GM19455 (cell line): Measurements from ENCODE around the gene PPCS.
A peak's percentile ranks its signal among the peaks of the same experiment; 100 is the strongest.
"Not testable (repeated sequence)": the region's sequence is repeated elsewhere in the genome, so short reads cannot be mapped to it uniquely, and the experiment has no call there.

ENCODE experiments used
- ATAC-seq: cut with Tn5 transposase; IDR thresholded peaks from one replicate; pipeline ENCODE4 v1.9.1; 2021; ENCODE audit not compliant: unreplicated experiment

PPCS gene

DNA sequence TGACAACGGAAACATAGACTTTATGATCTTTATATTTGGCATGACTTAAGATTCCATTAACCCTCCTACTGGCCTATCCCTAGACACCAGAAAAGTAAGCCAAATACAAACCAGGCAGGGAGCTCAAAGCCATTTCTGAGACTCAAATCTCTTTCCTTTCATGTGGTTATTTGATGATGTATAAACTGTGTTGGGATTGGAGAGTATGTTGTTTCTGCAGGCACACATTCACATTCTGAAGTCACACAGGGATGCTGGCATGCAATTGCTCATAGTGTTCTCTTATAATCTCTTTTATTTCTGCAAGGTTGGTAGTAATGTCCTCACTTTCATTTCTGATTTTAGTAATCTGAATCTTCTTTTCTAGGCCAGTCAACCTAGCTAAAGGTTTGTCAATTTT is 6.3 kb upstream of the PPCS start:
- no peak for ATAC-seq

DNA sequence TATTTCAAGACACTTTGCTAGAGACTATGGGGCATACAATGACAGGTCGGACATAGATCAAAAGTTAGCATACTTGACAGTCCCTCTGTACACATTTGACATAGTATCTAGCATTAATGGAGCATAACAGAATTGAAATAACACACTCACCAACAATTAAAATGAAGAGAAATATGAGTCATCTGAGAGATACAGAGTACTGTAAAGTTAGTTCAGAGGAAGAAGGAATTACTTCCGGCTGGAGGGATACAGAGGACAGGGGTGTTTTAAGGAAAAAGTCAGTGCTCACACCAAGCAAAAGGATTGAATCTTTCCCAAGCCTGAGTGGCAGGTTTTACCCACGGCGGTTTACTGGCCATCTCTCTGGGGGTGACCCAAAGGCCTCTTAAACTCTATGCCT is 3.0 kb upstream of the PPCS start:
- ATAC-seq = no peak

DNA sequence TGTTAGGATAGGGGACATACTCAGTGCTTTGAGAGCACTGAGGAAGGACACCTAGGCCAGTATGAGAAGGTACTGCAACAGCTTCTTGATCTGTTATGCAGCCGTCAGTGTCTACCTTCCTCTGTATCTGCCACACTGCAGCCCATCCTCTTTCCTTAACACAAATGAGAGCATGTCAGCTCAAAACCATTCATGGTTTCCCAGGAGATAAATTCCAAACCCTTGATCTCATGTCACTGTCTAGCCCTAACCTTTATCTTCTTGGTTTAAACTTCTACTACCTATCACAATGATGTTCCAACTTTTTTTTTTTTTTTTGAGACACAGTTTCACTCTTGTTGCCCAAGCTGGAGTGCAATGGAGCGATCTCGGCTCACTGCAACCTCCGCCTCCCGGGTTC is 1.9 kb upstream of the PPCS start:
- no peak for ATAC-seq

DNA sequence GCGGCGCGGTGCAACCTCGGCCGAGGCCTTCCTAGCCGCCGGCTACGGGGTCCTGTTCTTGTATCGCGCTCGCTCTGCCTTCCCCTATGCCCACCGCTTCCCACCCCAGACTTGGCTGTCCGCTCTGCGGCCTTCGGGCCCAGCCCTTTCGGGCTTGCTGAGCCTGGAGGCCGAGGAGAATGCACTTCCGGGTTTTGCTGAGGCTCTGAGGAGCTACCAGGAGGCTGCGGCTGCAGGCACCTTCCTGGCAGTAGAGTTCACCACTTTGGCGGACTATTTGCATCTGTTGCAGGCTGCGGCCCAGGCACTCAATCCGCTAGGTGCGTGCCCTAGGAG is 379 bp downstream of the PPCS start:
- peak; percentile 65 for ATAC-seq

DNA sequence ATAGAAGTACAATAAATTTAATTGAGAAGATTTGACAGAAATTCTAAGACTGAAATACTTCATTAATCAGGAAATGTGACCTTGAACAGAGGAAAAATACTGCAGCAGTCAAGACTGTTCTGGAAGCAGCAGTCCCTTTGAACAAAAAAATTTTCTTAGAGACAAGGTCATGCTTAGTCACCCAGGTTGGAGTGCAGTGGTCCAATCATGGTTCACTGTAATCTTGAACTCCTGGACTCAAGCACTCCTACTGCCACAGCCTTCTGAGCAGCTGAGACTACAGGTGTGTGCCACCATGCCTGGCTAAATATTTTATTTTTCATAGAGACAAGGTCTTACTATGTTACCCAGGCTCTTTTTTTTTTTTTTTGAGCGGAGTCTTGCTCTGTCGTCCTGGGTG is 4.9 kb downstream of the PPCS start:
- ATAC-seq = no peak

DNA sequence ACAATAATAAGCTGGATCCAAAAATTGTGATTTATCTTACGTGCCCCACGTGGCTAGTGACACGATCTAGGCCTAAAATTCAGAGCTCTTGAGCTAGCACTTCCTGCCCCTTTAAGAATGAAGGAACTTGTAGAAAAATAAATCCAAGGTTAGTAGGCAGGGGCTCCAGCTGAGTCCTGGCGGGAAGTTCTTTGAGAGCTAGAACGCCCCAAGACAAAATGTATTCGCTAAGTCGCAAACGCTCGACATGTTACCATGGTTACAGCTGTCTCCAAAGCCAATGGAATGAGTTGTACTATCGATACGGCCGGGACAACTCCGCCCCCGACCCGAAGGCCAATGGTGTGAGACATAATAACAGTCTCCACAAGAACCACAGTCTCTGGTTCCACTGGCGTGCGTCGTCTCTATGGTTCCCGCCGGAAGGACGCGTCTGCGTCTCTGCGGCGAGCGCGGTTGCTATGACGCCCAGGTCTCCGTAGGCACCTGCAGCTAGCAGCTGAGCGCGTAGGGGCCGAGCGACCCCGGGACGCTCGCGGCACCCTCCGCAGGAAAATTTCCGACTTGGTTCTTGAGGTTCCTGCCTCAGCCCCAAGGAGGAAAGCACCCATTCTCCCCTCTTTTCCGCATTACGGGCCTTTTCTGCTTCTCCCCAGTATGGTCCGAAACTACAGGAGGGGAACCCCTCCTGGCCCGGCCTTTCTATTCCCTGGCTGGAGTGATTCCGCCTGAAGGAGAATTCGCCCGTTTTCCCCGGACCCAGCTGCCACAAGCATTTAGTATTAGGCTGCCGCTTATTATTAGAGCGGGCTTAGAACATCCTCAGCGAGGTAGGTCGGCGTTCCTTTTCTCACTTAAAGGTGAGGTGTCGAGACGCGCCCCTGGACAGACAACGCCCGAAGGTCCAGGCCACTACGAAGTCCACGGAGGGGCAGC is 6.8 kb downstream of the PPCS start, which contains the start of gene CCDC30:
Gene CCDC30 (plus strand): TSS at position 459 of the 936 bp plus-strand sequence. CDS start 17,266 bp downstream, outside the sequence.
- ATAC-seq = peak; percentile 99

DNA sequence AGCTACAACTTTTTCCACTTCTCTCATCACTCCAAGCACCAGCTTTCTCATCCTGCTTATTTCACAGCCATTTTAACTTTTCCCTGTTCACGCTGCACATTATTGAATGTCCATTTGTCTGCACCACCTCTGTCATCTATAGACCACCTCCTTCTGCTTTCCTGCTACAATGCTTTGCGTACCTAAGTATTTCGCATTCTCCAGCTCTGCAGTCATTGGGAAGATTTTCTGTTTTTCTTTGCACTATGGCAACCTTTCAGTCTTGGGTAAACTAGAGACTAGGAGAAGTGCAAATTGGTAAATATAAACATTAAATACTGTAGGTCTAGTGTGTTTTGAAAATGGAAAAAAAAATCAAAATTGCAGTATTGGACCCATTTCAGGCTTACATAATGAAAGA is 7.6 kb downstream of the PPCS start:
- ATAC-seq = no peak

DNA sequence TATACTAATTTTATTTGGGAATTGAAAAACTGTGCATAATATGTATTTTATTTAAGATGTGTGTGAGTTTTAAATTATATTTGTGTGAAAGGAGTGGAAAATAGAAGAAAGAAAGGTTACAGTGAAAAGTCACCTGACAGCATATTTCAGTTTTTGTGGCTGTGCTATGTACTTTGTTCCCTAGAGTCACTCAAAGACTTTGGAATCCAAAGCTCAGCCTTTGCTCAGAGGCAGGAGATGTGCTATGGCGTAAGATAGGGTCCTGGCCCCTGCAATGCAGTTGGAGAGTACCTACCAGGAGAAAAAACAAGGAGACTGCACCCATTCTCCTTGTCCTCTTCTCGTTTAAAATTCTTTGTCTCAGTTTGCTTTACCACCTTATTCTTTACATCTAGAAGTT is 9.7 kb downstream of the PPCS start:
- no peak for ATAC-seq

DNA sequence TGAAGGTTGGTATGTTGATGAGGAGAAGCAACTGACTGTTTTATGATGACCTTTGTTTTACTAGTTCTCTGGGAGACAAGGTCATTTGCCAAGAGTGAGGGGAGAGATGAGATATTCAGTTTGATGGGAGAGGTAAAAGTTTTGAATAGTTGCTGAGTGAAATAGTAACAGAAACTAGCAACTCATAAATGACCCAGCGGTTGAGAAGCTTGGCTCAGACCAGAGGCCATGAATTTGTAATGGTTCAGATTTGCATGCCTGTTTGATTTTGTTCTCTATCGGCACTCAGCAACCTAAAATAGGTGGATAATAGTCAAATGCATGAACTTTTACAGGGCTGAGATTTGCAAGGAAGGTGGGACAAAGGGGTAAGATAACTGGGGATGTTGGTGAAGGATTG is 13.4 kb downstream of the PPCS start:
- ATAC-seq = no peak

DNA sequence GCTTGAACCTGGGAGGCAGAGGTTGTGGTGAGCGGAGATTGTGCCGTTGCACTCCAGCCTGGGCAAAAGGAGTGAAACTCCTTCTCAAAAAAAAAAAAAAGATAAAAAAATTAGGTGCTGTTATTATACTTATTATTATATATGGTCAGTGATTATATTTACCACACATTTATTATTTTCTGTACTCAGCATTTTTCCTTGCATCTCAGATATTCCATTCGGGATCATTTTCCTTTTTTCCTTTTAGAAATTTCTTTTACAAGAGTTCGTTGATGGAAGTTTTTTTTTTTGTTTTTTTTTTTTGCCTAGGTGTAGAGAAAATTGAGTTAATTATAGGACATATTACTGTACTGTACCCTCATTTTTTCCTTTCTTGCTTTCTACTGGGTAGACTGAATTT is 20.3 kb downstream of the PPCS start:
- ATAC-seq = no peak

DNA sequence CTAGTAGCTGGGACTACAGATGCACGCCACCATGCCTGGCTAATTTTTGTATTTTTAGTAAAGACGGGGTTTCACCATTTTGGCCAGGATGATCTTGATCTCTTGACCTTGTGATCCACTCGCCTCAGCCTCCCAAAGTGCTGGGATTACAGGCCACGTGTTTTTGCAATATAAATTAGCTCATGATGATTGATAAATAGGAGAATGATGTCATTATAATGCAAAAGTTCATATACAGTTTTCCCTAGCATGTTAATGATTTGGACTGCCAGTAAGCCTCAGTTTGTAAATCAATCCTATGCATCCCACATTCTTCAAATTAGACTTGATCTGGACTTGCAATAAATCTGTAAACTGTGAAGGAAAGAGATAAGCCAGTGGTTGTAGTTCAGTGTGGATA is 21.0 kb downstream of the PPCS start:
- not testable (repeated sequence) for ATAC-seq

DNA sequence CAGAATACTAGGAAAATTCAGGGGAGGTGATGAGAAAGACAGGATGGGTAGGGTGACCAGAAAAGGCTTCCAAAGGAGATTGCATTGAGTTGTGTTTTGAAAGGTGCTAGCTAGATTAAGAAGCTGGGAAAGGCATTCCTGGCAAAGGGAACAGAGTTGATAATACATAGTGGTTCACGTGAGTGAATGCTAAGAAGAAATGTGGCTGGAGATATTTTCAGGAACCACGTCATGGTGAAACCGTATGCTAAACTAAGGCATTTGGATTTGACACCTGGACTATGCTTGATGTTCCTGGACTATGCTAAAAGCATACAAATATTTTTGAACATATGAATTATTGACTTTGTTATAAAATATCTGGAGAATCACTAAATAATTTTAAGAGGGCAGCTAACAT is 21.4 kb downstream of the PPCS start:
- no peak for ATAC-seq

DNA sequence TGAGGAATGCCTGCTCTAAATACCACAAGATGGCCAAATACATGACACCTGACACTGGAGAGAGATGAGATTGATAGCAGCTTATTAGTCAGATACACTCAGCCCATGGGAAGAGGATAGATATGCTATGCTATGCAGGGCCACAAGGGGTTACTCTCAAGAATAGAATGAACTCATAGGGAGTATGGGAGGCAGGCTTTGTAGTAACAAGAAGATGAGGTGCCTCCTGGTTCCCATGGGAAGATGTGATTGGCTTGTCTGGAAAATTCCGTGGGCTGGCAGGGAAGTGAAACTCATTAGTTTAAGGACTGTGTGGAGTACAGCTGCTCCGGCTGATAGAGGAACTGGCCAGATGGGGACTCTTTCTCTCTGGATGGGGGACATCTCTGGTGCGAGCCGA is 23.3 kb downstream of the PPCS start:
- no peak for ATAC-seq

DNA sequence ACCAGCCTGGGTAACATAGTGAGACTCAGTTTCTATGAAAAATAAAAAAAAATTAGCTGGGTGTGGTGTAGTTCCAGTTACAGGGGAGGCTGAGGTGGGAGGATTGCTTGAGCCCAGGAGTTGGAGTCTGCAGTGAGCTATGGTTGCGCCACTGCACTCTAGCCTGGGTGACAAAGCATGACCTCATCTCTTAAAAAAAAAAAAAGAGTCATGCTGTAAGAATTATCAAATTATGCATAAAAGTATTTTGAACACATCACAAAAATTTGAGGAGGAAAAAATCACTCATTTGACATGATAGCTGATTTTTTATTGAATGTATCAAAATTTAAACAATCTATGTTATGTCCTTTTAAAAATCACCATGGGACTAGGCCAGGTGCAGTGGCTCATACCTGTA is 24.6 kb downstream of the PPCS start:
- ATAC-seq = no peak

DNA sequence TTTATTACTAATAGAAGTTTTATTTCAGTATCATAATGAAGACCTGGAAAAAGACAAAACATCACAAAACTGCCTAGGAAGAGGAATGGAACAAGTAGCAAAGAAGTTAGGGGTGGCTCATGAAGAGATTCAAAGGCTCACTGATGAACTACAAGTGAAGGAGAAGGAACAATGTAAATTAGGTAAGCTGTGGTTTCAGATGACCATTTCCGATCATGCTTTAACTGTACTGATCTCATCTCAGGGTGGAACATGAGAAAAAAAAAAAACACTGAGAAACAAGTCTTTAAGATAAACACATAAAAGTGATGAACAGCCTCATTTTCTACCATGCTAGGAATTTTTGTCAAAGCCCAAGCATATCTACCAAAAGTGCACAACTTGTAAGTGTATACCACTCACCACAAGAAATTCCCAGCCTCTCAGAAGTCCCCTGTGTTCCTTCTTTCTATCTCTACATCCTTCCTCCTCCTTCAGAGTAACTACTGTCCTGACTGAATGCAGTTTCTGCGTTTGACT is 26.4 kb downstream of the PPCS start:
- no peak for ATAC-seq

DNA sequence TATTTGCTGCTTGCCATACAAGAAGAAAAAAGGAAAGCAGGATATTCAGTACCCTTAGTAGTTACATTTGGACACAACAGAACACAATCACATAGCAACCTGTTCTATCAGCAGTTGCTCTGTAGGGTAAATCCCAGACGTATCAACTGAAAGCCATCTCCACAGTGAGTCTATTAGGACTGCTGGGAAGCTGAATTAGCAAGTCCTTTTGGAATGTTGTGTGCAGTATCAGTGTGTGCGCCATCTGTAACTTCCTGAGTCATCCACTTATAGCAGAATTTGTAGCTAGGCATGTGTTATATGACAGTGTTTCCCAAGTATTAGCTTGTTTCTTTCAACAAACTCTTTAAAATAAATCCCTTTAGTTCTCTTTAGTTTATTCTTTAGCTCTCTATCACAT is 28.0 kb downstream of the PPCS start:
- no peak for ATAC-seq

DNA sequence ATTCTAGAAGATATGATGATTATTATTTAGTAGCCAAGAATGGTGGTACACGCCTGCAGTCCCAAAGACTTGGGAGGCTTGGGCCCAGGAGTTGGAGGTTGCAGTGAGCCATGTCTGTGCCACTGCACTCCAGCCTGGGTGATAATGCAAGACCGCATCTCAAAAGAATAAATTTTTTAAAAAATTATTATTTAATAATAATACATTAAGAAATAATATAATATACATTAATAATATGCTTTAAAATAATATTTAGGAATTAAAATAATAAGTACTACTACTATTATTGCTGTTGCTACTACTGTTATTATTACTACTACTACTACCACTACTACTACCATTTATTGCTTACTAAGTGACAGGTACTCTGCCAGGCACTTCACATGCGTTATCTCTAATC is 33.9 kb downstream of the PPCS start:
- no peak for ATAC-seq

DNA sequence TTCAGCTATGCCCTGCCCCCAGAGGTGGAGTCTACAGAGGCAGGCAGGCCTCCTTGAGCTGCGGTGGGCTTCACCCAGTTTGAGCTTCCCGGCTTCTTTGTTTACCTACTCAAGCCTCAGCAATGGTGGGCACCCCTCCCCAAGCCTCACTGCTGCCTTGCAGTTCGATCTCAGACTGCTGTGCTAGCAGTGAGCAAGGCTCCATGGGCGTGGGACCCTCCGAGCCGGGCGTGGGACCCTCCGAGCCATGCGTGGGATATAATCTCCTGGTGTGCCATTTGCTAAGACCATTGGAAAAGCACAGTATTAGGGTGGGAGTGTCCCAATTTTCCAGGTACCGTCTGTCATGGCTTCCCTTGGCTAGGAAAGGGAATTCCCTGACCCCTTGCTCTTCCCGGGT is 45.7 kb downstream of the PPCS start:
- ATAC-seq = not testable (repeated sequence)

DNA sequence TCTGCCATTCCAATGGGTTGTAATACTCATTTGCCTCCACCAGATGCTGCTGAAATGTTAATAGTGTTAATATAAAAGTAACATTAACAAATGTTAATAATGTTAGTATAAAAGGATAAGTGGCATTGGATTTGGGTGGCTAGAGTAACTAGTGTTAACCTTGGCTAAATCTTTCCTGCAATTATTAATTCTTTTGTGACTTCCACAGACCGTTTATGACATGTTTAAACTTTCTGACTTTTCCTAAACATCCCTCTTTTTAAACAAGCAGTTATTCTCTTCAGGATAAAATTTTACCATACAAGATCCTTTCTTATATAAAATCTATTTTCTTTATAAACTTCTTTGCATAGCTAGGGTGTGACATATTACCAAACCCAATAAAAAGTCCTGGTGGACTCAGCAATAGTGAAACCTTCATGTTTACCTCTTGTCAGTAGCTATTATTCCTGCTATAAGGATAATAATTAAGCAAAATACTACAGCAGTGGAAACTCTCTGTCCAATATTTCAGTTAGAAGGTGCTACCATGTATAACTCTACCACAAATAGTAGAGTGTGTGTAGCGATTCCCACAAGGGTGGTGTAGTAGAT is 48.3 kb downstream of the PPCS start:
- no peak for ATAC-seq

DNA sequence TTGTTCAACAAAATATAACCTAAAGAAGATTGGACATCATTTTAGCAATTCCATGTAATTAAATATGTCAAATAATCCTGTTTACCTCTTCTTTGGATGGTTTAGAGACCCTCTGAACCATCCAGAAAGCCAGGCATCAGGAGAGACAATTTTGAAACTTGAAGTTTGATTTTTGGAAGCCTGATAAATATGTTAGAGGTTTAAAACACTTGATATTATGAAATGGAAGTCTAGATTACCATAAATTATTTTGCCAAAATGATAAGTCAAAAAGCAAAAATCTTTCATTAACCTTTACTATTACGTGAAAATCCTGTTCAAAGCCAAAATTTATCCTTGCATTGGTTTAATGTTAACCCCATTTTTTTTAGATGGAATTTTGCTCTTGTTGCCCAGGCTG is 50.2 kb downstream of the PPCS start:
- no peak for ATAC-seq
